NCI-H446 (cell line): ENCODE results near the gene CALHM1.
"Not testable (repeated sequence)": the region's sequence is repeated elsewhere in the genome, so short reads cannot be mapped to it uniquely, and the experiment has no call there.

Experiments
- DNase-seq, 2 experiments: peaks; one replicate each; lab custom pipeline; 2025; lab: John Stamatoyannopoulos, UW

The CALHM1 gene

DNA sequence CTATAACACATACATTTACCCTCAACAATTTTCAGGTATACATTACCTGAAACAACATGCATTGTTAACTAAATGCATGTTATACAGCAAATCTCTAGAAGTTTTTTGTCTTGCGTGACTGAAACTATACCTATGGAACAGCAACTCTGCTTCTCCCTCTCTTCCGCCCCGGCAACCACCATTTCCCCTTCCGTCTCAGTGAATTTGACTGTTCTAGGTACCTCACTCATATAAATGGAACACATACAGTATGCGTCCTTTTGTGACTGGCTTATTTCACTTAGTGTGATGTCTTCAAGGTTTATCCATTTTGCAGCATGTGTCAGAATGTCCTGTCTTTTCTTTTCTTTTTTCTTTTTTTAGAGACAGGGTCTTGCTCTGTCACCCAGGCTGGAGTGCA is 29.1 kb downstream of the CALHM1 start:
- no peak for DNase-seq

DNA sequence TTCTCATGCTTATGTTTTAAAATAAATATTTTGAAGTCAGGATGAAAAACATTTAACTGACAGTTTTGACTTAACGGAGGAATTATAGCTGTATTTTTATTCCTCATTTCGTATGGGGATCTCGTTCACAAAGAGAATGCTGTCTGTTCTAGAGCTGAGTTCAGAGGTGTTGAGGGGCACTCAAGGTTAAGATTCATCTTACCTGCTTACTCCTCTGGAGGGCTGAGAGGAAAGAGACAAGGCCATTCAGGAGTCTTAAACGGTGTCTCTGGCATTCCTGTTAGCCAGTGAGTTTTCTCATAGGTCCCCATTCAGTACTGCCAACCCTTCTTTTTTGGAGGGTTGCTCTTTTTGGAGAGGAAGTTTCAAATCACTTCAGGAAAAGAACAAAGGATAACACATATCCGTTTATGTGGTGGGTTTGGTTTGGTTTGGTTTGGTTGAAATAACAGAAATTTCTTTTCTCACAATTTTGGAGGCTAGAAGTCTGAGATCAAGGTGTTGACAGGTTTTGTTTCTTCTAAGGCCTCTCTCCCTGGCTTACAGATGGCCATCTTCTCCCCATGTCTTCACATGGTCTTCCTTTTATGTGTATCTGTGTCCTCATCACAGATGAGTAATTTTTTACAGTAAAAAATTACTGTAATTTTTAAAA is 29.6 kb downstream of the CALHM1 start:
- DNase-seq: no peak

- DNase-seq: no peak
These were observed 30.8 kb downstream of the CALHM1 start for GRCh38 chr10:103427866-103428265.

DNA sequence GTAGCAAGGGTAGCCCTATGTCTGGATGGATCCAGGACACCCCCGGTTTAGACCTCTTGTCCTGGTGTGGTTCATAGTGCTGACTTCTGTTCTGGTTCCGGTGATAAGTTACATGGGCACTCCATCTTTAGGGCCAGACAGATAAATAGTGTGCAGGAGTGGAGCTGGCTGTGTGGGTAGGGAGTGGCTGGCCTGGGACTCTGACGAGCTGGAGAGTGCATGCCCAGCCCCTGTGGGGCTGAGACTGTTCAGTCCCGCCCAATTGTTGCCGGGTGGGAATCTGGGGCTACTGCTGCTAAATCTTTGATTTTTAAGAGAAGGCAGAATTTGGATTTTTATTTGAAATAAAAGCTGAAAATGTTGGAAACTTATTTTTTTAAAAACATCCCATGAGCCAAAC is 35.0 kb downstream of the CALHM1 start:
- DNase-seq: no peak

GRCh38 chr10:103419101-103419500 is 39.6 kb downstream of the CALHM1 start:
- no peak for DNase-seq

- DNase-seq: no peak
These were observed 41.1 kb downstream of the CALHM1 start for GRCh38 chr10:103417601-103418000.

GRCh38 chr10:103417148-103417469 is 41.6 kb downstream of the CALHM1 start:
- not testable (repeated sequence) for DNase-seq

DNA sequence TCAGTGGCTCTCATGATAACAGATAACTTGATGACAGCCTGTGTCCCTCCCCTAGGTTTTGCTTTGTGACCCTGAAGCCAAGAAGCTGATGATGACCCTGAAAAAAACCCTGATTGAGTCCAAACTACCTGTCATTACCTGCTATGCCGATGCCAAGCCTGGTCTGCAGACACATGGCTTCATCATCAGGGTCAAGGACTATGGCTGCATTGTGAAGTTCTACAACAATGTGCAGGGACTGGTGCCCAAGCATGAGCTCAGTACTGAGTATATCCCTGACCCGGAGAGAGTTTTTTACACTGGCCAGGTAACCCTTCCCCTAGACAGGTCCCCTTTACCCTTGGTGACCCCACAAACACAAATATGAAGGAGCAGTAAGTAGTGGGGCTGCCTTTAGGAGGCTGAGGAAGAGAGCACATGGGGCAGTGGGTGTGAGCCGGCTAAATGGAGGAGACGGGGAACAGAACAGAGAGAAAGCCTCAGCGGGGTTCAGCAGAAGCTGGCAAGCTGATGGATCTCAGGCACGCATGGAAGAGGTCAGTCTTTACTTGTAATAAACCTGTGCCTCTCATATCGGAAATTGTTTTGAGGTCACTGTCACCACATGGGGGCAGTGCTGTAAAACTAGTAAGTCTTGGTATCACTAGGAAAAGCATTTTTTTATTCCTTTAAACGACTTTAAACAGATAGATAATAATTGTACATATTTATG is 42.1 kb downstream of the CALHM1 start:
- DNase-seq: peak; percentile 0 to 7

GRCh38 chr10:103415581-103415980 is 43.1 kb downstream of the CALHM1 start:
- no peak for DNase-seq

- no peak for DNase-seq
These were observed 45.1 kb downstream of the CALHM1 start for GRCh38 chr10:103413564-103413963.
